Right lobe of liver (tissue), 6 donors: ENCODE results near the gene ARHGAP30. TPM values are rescaled to one million over a fixed set of nuclear protein-coding genes. Genes with fewer than 3 reads are reported as not detected.
"Not testable (repeated sequence)": the region's sequence is repeated elsewhere in the genome, so short reads cannot be mapped to it uniquely, and the experiment has no call there.

Experiments used
- ATAC-seq, 4 donors: fragments of 200-7000 bp; cut with Tn5 transposase; one replicate each; pipeline ENCODE4 v1.9.1; 2020; ENCODE audit warnings: mild to moderate bottlenecking in 4 of 4, moderate library complexity in 4 of 4
- DNase-seq, 3 donors: peaks; one replicate each; pipeline ENCODE4 v3.0.0-alpha.2; 2020
- H3K27ac ChIP-seq, 3 donors: fragments of 200-600 bp; one replicate each; pipeline ENCODE4 v1.8.0; 2022
- H3K27me3 ChIP-seq, 2 donors: fragments of 200-600 bp; one replicate each; pipeline ENCODE4 v1.8.0; 2022
- H3K36me3 ChIP-seq, 4 donors: fragments of 200-600 bp; sonication (generic) in 1 of 4; one replicate each; pipeline versions ENCODE4 v1.5.1 to v1.8.0; 2017 to 2022; ENCODE audit warnings: control low read depth in 1 of 4
- H3K4me1 ChIP-seq, 4 donors: fragments of 200-600 bp; sonication (generic) in 1 of 4; one replicate each; pipeline versions ENCODE4 v1.5.1 to v1.8.0; 2017 to 2022; ENCODE audit warnings: control low read depth in 1 of 4
- H3K4me3 ChIP-seq, 3 donors: fragments of 200-600 bp; one replicate each; pipeline ENCODE4 v1.8.0; 2022
- H3K9me3 ChIP-seq, 4 donors: fragments of 200-600 bp; sonication (generic) in 1 of 4; one replicate each; pipeline versions ENCODE4 v1.5.1 to v1.8.0; 2017 to 2022; ENCODE audit warnings: control low read depth in 1 of 4
- POLR2A ChIP-seq: fragments of 450-650 bp; IDR thresholded peaks from one replicate; pipeline ENCODE4 v1.6.1; 2017; ENCODE audit warnings: antibody characterized with exemption, mild to moderate bottlenecking
- WGBS: methylation state at CpG from one replicate; pipeline ENCODE4 v1.1.6; 2018; ENCODE audit warnings: low coverage, low lambda C conversion rate; ENCODE audit not compliant: insufficient coverage; ENCODE audit errors: missing lambda C conversion rate; 5-methylcytosine and 5-hydroxymethylcytosine counted together
- intact Hi-C, 2 donors: fragments of 100-400 bp; cut with DNase I; formaldehyde crosslinking; loops; one replicate each; pipeline versions ENCODE4 v1.11.2 to v1.14.1; 2022
- total RNA-seq, 6 experiments: library from RNA; depleted of rRNA in 2 of 6; stranded (reverse); fragments of >200 nt in 2 of 6; fragmentation: NEBNext Ultra II Directional in 3 of 6; extraction: Animal tissue kit (Norgen Biotek cat#: 25700) in 3 of 6; gene quantifications; one replicate each; pipeline versions ENCODE4 v1.1.0 to v1.2.4, GENCODE V29; 2016 to 2023
- TF ChIP-seq, protein P1 (sequence below), 4 donors: fragments of 200-600 bp in 3 of 4; fragments of 450-650 bp in 1 of 4; IDR thresholded peaks; one replicate each; pipeline versions ENCODE4 v1.5.1 to v1.8.0; 2016 to 2022; ENCODE audit warnings: antibody characterized with exemption in 4 of 4, mild to moderate bottlenecking in 2 of 4
- donor health status: DM: no; HTN: yes; CAD: no.
- donor health status: DM: no; HTN: no; CAD: no.
- donor health status: DM: no; HTN: no; CAD: no.
- donor health status: DM: no; HTN: yes; CAD: no.
- donor health status: DM: no; HTN: yes; CAD: no.

Gene ARHGAP30
- total RNA-seq, 6 experiments from 2014 or later, result 2.8 to 7.4 (median 3.6) TPM

DNA sequence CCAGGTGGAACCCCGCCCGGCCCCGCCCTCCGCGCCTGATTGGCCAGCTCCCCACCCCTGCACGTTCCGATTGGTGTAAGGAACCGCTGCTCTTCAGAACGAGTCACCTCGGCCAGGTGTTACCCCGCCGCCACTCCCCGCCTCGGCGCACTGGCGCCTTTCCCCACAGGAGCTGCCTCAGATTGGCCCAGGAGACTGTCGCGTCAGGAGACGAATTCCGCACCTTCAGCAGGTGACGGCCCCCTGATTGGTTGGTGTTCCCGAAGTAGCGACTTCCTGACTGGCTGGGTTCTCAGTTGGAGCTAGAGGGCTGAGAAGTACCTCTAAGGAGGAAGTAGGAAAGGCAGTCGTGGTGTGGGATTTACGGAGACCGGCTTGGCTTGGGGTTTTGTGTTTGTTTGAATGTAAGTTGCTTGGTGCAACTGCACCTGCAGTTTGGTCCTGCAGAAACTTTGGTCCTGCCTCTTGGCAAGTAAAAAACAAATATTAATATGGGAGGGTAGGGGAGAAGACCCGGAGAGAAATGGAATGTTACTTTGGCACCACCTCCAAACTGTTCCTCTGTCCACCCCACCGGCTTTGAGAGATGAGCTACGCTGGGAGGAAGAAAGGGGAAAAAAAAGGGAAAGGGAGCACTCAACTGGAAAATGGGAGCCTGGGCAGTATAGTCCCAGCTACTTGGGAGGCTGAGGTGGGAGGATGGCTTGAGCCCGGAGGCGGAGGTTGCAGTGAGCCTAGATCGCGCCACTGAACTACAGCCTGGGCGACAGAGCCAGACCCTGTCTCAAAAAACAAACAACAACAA is 48.3 kb downstream of the ARHGAP30 start:
- intact Hi-C loops, result no loop called here
- Histone ChIP-seq H3K27me3 (no peaks in the 10 kb centered on the region), H3K4me1 (peaks cover 0 to 33% (median 16%) of the 10 kb centered on the region in 4 donors), H3K36me3 (no peaks in the 10 kb centered on the region), H3K9me3 (no peaks in the 10 kb centered on the region), H3K27ac (peak overlapping the region; percentile 97 to 98 (median 97)), H3K4me3 (peak overlapping the region; percentile 70 to 91 (median 78))
- ATAC-seq, result peak; percentile 75 to 96 (median 92)
- DNase-seq, result peak; percentile 96 to 98 (median 98)
- 33% methylated on average over 13 of the region's 34 CpGs for WGBS
- peak; percentile 70 for TF ChIP-seq POLR2A
- TF ChIP-seq, protein P1, sequence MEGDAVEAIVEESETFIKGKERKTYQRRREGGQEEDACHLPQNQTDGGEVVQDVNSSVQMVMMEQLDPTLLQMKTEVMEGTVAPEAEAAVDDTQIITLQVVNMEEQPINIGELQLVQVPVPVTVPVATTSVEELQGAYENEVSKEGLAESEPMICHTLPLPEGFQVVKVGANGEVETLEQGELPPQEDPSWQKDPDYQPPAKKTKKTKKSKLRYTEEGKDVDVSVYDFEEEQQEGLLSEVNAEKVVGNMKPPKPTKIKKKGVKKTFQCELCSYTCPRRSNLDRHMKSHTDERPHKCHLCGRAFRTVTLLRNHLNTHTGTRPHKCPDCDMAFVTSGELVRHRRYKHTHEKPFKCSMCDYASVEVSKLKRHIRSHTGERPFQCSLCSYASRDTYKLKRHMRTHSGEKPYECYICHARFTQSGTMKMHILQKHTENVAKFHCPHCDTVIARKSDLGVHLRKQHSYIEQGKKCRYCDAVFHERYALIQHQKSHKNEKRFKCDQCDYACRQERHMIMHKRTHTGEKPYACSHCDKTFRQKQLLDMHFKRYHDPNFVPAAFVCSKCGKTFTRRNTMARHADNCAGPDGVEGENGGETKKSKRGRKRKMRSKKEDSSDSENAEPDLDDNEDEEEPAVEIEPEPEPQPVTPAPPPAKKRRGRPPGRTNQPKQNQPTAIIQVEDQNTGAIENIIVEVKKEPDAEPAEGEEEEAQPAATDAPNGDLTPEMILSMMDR (IDR thresholded peaks at IDR 0.05), result no peak

DNA sequence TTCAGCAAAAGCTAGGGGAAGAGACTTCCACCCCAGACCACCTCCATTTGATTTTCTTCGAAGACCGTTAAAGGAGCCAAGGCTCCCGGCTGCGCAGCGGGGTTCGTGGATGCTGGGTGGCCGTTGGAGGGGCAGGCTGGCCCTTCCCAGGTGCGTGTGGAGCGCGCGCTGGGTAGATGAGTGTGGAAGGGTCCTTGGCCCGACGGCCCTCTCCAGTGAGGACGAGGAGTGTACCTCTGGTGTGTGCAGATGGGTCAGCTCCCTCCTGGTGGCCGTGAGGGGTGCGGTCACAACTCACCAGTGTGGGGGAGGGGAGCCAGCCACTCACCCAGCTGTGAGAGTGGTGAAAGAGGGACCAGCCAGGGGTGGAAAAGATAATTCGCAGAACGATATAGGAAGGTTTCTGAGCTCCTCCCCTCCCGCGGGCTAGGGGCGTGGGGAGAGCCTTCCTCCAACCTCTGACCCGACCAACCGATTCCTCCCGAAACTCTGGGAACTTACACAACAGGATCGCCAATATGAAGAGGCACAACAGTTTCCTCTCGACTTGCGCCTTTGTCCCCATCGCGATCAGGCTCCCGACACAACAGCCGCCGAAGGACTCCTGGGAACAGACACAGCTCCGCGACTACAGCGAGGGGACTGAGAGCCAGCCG is 49.1 kb downstream of the ARHGAP30 start, which contains the start of gene F11R:
Gene F11R (minus strand): TSS at position 644 of the 656 bp plus-strand sequence. CDS start 79 bp downstream, at position 565.
- peak; percentile 72 for TF ChIP-seq POLR2A
- TF ChIP-seq, protein P1 (IDR thresholded peaks at IDR 0.05), result peak in 1 of 4 donors; percentile 43
- peak within 1 kb of the TSS; percentile 70 to 91 (median 78) for H3K4me3 ChIP-seq
- H3K36me3 ChIP-seq, result no peaks in the 10 kb centered on the region
- H3K27me3 ChIP-seq, result no peaks in the 10 kb centered on the region
- ATAC-seq (peak; percentile 56 to 70 (median 59)), DNase-seq (peak; percentile 66 to 73 (median 72))
- H3K9me3 ChIP-seq, result no peaks in the 10 kb centered on the region
- WGBS, result 0% methylated on average over 18 of the region's 36 CpGs
- peaks cover 0 to 41% (median 16%) of the 10 kb centered on the region in 4 donors for H3K4me1 ChIP-seq
- peak within 1 kb of the TSS; percentile 97 to 98 (median 97) for H3K27ac ChIP-seq
- intact Hi-C loops, result no loop called here

DNA sequence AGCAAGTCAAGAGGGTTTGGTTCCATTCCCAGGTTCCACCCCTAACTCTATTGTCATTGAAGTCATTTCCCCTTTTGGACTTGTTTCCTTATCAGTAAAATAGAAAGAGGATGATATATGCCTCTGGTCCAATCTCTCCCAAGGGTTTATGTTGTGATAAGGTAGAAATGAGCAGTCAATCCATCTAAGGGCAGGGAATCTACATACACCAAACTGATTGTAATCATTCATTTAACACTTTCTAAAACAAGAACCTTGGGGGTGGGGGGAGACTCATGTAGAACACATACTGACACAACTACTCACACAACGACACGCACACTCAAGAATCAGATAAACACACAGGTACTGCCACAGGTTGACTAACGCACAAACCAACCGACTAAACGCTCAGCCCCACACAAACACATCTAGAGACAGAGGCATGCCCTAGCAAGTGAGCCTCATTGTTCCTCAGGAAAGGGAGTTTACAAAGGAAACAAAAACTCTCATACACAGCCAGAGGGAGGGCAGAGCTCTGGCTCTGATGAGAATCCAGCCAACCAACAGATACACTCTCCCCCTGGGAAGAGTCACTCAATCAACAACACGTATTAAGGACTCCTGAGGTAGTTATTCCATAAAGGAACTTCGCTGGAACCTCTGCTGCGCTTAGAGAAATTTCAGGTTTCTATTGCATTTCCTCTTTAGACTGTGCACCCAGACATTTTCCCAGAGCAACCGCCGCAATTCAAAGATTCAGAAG is 49.8 kb downstream of the ARHGAP30 start:
- ATAC-seq (peak; percentile 4 to 34 (median 21)), DNase-seq (no peak)
- H3K4me3 ChIP-seq, result peak overlapping the region; percentile 70 to 91 (median 78)
- peak overlapping the region; percentile 97 to 98 (median 97) for H3K27ac ChIP-seq
- H3K36me3 ChIP-seq, result no peaks in the 10 kb centered on the region
- TF ChIP-seq, protein P1 (IDR thresholded peaks at IDR 0.05), result no peak
- TF ChIP-seq POLR2A, result peak; percentile 10
- peaks cover 0 to 48% (median 18%) of the 10 kb centered on the region in 4 donors for H3K4me1 ChIP-seq
- intact Hi-C loops, result no loop called here
- H3K9me3 ChIP-seq, result no peaks in the 10 kb centered on the region
- H3K27me3 ChIP-seq, result no peaks in the 10 kb centered on the region
- WGBS, result 2% methylated on average over 10 of the region's 10 CpGs

DNA sequence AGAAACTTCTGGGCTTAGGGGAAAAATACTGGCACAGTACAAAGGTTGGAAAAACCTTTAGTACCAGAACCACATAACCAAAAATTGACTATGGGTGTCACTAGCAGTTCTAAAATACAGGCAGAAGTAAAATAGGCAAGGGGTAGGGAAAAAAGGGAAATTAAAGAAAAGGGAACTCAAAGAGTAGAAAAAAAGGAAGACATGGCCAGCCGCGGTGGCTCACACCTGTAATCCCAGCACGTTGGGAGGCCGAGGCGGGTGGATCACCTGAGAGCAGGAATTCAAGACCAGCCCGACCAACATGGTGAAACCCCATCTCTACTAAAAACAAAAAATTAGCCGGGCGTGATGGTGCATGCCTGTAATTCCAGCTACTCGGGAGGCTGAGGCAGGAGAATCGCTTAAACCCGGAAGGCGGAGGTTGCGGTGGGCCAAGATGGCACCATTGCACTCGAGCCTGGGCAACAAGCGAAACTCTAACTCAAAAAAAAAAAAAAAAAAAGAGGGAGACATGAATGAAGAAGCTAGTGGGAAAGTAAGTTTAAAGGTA is 50.5 kb downstream of the ARHGAP30 start:
- intact Hi-C loops, H3K36me3 ChIP-seq, ATAC-seq, H3K27me3 ChIP-seq, H3K9me3 ChIP-seq, DNase-seq: not testable (repeated sequence)
- H3K4me3 ChIP-seq, result peak overlapping the region in 1 of 3 donors; percentile 70
- WGBS, result 59% methylated on average over 7 of the region's 15 CpGs
- H3K27ac ChIP-seq, result peak overlapping the region; percentile 97 to 98 (median 97)
- peaks cover 0 to 55% (median 21%) of the 10 kb centered on the region in 4 donors for H3K4me1 ChIP-seq
